Keratinocyte (primary cell): ENCODE data around the gene SCUBE3. TPM values are rescaled to one million over a fixed set of nuclear protein-coding genes. Genes with fewer than 3 reads are reported as not detected.

Source experiments
- DNase-seq: peaks from one replicate; pipeline ENCODE4 v3.0.0-alpha.2; 2011; ENCODE audit warnings: low read depth, missing footprints, low spot score
- FAIRE-seq: peaks from 2 replicates; lab custom pipeline; 2011; peaks lifted over from hg19 to GRCh38; lab: Jason Lieb, UNC
- H2AFZ ChIP-seq: 2 replicates; pipeline ENCODE4 v1.6.0; 2012; ENCODE audit warnings: low read length, control low read depth, inconsistent platforms; ENCODE audit not compliant: control insufficient read depth
- H3K27ac ChIP-seq: 2 replicates; pipeline ENCODE4 v1.5.1; 2011; ENCODE audit warnings: low read length; ENCODE audit not compliant: control insufficient read depth, insufficient read depth
- H3K27me3 ChIP-seq: 3 replicates; pipeline ENCODE4 v1.6.0; 2011; ENCODE audit warnings: low read length; ENCODE audit not compliant: control insufficient read depth, insufficient read depth; ENCODE audit errors: extremely low read depth
- H3K36me3 ChIP-seq, 2 experiments: 2 replicates in 1 of 2; 3 replicates in 1 of 2; pipeline ENCODE4 v1.5.1; 2011; ENCODE audit warnings: low read length in 2 of 2, mild to moderate bottlenecking in 1 of 2; ENCODE audit not compliant: control insufficient read depth in 2 of 2, insufficient read depth in 2 of 2; ENCODE audit errors: extremely low read depth in 1 of 2
- H3K4me1 ChIP-seq: 3 replicates; pipeline ENCODE4 v1.5.1; 2011; ENCODE audit warnings: low read length; ENCODE audit not compliant: control insufficient read depth, insufficient read depth; ENCODE audit errors: extremely low read depth
- H3K4me2 ChIP-seq: 3 replicates; pipeline ENCODE4 v1.6.0; 2011; ENCODE audit warnings: low read depth, low read length; ENCODE audit not compliant: control insufficient read depth, insufficient read depth; ENCODE audit errors: extremely low read depth
- H3K4me3 ChIP-seq, 3 experiments: fragments of 200-600 bp in 1 of 3; sonication (generic) in 1 of 3; 2 replicates in 2 of 3; 3 replicates in 1 of 3; pipeline ENCODE4 v1.5.1; 2011 to 2016; ENCODE audit warnings: low read length in 3 of 3, mild to moderate bottlenecking in 3 of 3, control low read depth in 2 of 3, inconsistent platforms in 1 of 3, low read depth in 1 of 3, mixed read lengths in 1 of 3, mixed run types in 1 of 3, moderate library complexity in 1 of 3; ENCODE audit not compliant: control insufficient read depth in 2 of 3, insufficient read depth in 2 of 3; ENCODE audit errors: extremely low read depth in 1 of 3
- H3K79me2 ChIP-seq: 2 replicates; pipeline ENCODE4 v1.6.0; 2012; ENCODE audit warnings: low read length; ENCODE audit not compliant: control insufficient read depth, insufficient read depth
- H3K9ac ChIP-seq: 3 replicates; pipeline ENCODE4 v1.6.0; 2011; ENCODE audit warnings: low read length; ENCODE audit not compliant: control insufficient read depth, insufficient read depth; ENCODE audit errors: extremely low read depth
- H3K9me1 ChIP-seq: 3 replicates; pipeline ENCODE4 v1.6.0; 2011; ENCODE audit warnings: low read length; ENCODE audit not compliant: control insufficient read depth, insufficient read depth; ENCODE audit errors: extremely low read depth
- H3K9me3 ChIP-seq: 2 replicates; pipeline ENCODE4 v1.5.1; 2012; ENCODE audit warnings: low read depth, low read length; ENCODE audit not compliant: control insufficient read depth
- H4K20me1 ChIP-seq: 3 replicates; pipeline ENCODE4 v1.6.0; 2011; ENCODE audit warnings: low read length; ENCODE audit not compliant: control insufficient read depth, insufficient read depth; ENCODE audit errors: extremely low read depth
- CTCF ChIP-seq, 3 experiments: IDR thresholded peaks in 1 of 3; conservative IDR thresholded peaks in 1 of 3; optimal IDR thresholded peaks in 1 of 3; 2 replicates in 2 of 3; 3 replicates in 1 of 3; pipeline versions ENCODE3 to v1.5.1; 2011; ENCODE audit warnings: low read length in 3 of 3, mild to moderate bottlenecking in 3 of 3, moderate library complexity in 2 of 3, control low read depth in 1 of 3, inconsistent platforms in 1 of 3; ENCODE audit not compliant: insufficient read depth in 2 of 3; ENCODE audit errors: extremely low read depth in 1 of 3
- EZH2 ChIP-seq: IDR thresholded peaks from one replicate; pipeline ENCODE4 v1.6.1; 2012; ENCODE audit warnings: inconsistent platforms, mild to moderate bottlenecking, low read length, moderate library complexity
- dilution Hi-C: fragments of 300-500 bp; cut with MboI; formaldehyde crosslinking; loops from one replicate; pipeline ENCODE4 v1.7.0; 2020; ENCODE audit warnings: low sequenced_read_pairs; ENCODE audit not compliant: extremely low pct_ligation_motif_present
- polyA plus RNA-seq, 5 experiments: library from polyadenylated mRNA; depleted of rRNA in 3 of 5; stranded (reverse) in 3 of 5; stranded (forward) in 1 of 5; unstranded in 1 of 5; fragments of >200 nt; gene quantifications; 1 replicate in 1 of 5; 2 replicates in 3 of 5; 3 replicates in 1 of 5; pipeline versions ENCODE4 v1.2.1 to v1.2.3, GENCODE V29; 2011 to 2012; ENCODE audit warnings: missing spikeins in 2 of 5, low read depth in 1 of 5, low replicate concordance in 1 of 5

Gene SCUBE3
- polyA plus RNA-seq, 1 donor (not counting 4 experiments of a cell fraction or from before 2014, with no cell fraction given) = 0.01 TPM

- no peaks in the 10 kb centered on the region for H3K4me1 ChIP-seq
- DNase-seq = no peak
- no peak overlapping the region for H2AFZ ChIP-seq
- H3K9me1 ChIP-seq = no peaks in the 10 kb centered on the region
- H3K9ac ChIP-seq = no peak overlapping the region
- TF ChIP-seq EZH2 = no peak
- no peak for TF ChIP-seq CTCF (optimal IDR thresholded peaks at IDR 0.05 in 1 of 3, IDR thresholded peaks at IDR 0.05 in 1 of 3, conservative IDR thresholded peaks at IDR 0.05 in 1 of 3; ENCODE audit: extremely low read depth in 1 of 3, insufficient read depth in 2 of 3, low read length in 3 of 3)
- no peaks in the 10 kb centered on the region for H4K20me1 ChIP-seq
- no peaks in the 10 kb centered on the region for H3K36me3 ChIP-seq
- H3K27me3 ChIP-seq = peaks cover 3% of the 10 kb centered on the region
- no peak overlapping the region for H3K27ac ChIP-seq
- no peak for FAIRE-seq
- H3K4me2 ChIP-seq = no peak overlapping the region
- no peak overlapping the region for H3K4me3 ChIP-seq
- H3K9me3 ChIP-seq = no peaks in the 10 kb centered on the region
- H3K79me2 ChIP-seq = no peaks in the 10 kb centered on the region
- dilution Hi-C loops = no loop called here
Measured at GRCh38 chr6:35192301-35192860, 21.4 kb upstream of the SCUBE3 start.

- no peak overlapping the region for H2AFZ ChIP-seq
- H3K27me3 ChIP-seq = peaks cover 7% of the 10 kb centered on the region
- H3K4me3 ChIP-seq = no peak overlapping the region
- H3K79me2 ChIP-seq = no peaks in the 10 kb centered on the region
- H3K27ac ChIP-seq = no peak overlapping the region
- no peak for TF ChIP-seq EZH2
- TF ChIP-seq CTCF (optimal IDR thresholded peaks at IDR 0.05 in 1 of 3, IDR thresholded peaks at IDR 0.05 in 1 of 3, conservative IDR thresholded peaks at IDR 0.05 in 1 of 3; ENCODE audit: extremely low read depth in 1 of 3, insufficient read depth in 2 of 3, low read length in 3 of 3) = no peak
- H3K9me3 ChIP-seq = no peaks in the 10 kb centered on the region
- no peak overlapping the region for H3K9ac ChIP-seq
- no peaks in the 10 kb centered on the region for H4K20me1 ChIP-seq
- FAIRE-seq (no peak), DNase-seq (no peak)
- no peak overlapping the region for H3K4me2 ChIP-seq
- no peaks in the 10 kb centered on the region for H3K36me3 ChIP-seq
- H3K9me1 ChIP-seq = no peaks in the 10 kb centered on the region
- H3K4me1 ChIP-seq = no peaks in the 10 kb centered on the region
- dilution Hi-C loops = no loop called here
Measured at GRCh38 chr6:35194390-35194789, 19.4 kb upstream of the SCUBE3 start.
